MM.1S (cell line): ENCODE measurements around the gene TAB2.

ENCODE experiments used
- EZH2 ChIP-seq: fragments of 300-600 bp; sonication (generic); optimal IDR thresholded peaks from 2 replicates; pipeline ENCODE3; 2017; ENCODE audit warnings: low read depth, mild to moderate bottlenecking, antibody characterized with exemption, low read length, mixed read lengths
- TF ChIP-seq, protein P1 (sequence below): fragments of 300-600 bp; sonication (generic); IDR thresholded peaks from 2 replicates; pipeline ENCODE4 v1.5.1; 2016; ENCODE audit warnings: antibody characterized with exemption, low read length, mixed read lengths

DNA sequence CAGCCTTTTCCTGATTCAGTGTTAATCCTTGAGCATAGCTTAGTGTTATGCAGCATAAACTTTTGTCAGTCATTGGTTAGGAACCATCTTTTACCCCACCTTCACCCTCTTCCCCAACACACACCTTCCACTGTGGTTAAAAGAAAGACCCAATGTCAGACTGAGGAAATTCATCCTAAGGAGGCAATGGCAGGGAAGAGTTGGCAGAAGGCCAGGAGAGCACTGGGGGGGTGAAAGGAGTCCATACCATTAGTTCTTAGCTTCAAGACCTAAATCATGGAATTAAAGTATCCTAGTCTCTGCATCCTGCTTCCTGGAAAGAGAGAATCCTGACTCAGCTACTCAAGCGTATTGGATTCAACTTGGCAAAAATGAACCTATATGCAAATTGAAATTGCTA is 16.9 kb upstream of the TAB2 start:
- TF ChIP-seq, protein P1, sequence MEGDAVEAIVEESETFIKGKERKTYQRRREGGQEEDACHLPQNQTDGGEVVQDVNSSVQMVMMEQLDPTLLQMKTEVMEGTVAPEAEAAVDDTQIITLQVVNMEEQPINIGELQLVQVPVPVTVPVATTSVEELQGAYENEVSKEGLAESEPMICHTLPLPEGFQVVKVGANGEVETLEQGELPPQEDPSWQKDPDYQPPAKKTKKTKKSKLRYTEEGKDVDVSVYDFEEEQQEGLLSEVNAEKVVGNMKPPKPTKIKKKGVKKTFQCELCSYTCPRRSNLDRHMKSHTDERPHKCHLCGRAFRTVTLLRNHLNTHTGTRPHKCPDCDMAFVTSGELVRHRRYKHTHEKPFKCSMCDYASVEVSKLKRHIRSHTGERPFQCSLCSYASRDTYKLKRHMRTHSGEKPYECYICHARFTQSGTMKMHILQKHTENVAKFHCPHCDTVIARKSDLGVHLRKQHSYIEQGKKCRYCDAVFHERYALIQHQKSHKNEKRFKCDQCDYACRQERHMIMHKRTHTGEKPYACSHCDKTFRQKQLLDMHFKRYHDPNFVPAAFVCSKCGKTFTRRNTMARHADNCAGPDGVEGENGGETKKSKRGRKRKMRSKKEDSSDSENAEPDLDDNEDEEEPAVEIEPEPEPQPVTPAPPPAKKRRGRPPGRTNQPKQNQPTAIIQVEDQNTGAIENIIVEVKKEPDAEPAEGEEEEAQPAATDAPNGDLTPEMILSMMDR, result no peak
- no peak for TF ChIP-seq EZH2
